Tibial nerve (tissue), 4 donors: ENCODE results near the gene LYPD6B.

Source experiments
- EP300 ChIP-seq, 2 donors: sonication (generic); formaldehyde crosslinking; IDR thresholded peaks; one replicate each; pipeline ENCODE4 v1.6.1; 2017; ENCODE audit warnings: antibody characterized with exemption in 2 of 2, mild to moderate bottlenecking in 1 of 2
- POLR2A ChIP-seq, 2 donors: fragments of 450-650 bp; IDR thresholded peaks; one replicate each; pipeline ENCODE4 v1.6.1; 2017; ENCODE audit warnings: antibody characterized with exemption in 2 of 2, mild to moderate bottlenecking in 2 of 2, moderate library complexity in 2 of 2
- TF ChIP-seq, protein P1 (sequence below), 5 experiments: fragments of 200-600 bp in 3 of 5; fragments of 450-650 bp in 2 of 5; sonication (generic) in 3 of 5; IDR thresholded peaks; one replicate each; pipeline ENCODE4 v1.5.1; 2016 to 2019; ENCODE audit warnings: antibody characterized with exemption in 5 of 5, mild to moderate bottlenecking in 3 of 5, moderate library complexity in 2 of 5

DNA sequence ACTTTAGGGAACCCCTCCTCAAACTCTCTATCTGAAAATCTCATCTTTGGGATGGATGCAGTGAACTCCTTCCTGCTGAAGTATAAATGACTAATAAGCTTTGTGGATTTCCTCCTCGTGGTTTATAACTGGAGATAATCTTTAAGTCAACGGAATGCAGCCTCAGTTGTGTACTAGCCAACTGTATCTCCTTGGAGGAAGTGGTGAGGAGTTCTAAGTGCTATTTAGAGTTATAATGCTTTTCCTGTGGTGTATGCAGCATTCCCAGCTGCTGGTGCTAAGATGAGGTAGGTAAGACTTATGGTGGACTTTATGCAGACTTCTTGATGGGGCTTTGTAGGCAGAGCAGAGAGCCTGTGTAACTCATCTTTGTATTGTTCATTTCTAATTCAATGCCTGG, 90.9 kb downstream of the LYPD6B start:
- TF ChIP-seq, protein P1, sequence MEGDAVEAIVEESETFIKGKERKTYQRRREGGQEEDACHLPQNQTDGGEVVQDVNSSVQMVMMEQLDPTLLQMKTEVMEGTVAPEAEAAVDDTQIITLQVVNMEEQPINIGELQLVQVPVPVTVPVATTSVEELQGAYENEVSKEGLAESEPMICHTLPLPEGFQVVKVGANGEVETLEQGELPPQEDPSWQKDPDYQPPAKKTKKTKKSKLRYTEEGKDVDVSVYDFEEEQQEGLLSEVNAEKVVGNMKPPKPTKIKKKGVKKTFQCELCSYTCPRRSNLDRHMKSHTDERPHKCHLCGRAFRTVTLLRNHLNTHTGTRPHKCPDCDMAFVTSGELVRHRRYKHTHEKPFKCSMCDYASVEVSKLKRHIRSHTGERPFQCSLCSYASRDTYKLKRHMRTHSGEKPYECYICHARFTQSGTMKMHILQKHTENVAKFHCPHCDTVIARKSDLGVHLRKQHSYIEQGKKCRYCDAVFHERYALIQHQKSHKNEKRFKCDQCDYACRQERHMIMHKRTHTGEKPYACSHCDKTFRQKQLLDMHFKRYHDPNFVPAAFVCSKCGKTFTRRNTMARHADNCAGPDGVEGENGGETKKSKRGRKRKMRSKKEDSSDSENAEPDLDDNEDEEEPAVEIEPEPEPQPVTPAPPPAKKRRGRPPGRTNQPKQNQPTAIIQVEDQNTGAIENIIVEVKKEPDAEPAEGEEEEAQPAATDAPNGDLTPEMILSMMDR (IDR thresholded peaks at IDR 0.05) = no peak
- TF ChIP-seq POLR2A (IDR thresholded peaks at IDR 0.05) (no peak), EP300 (IDR thresholded peaks at IDR 0.05) (no peak)
